CD4-positive, alpha-beta T cell treated with Interleukin-15 for 1 hour (primary cell): ENCODE results near the gene STAU1.
"Not testable (repeated sequence)": the region's sequence is repeated elsewhere in the genome, so short reads cannot be mapped to it uniquely, and the experiment has no call there.

Experiments used
- DNase-seq: peaks from one replicate; pipeline ENCODE4 v3.0.0-alpha.2; 2020

The STAU1 gene, protein sequence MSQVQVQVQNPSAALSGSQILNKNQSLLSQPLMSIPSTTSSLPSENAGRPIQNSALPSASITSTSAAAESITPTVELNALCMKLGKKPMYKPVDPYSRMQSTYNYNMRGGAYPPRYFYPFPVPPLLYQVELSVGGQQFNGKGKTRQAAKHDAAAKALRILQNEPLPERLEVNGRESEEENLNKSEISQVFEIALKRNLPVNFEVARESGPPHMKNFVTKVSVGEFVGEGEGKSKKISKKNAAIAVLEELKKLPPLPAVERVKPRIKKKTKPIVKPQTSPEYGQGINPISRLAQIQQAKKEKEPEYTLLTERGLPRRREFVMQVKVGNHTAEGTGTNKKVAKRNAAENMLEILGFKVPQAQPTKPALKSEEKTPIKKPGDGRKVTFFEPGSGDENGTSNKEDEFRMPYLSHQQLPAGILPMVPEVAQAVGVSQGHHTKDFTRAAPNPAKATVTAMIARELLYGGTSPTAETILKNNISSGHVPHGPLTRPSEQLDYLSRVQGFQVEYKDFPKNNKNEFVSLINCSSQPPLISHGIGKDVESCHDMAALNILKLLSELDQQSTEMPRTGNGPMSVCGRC

DNA sequence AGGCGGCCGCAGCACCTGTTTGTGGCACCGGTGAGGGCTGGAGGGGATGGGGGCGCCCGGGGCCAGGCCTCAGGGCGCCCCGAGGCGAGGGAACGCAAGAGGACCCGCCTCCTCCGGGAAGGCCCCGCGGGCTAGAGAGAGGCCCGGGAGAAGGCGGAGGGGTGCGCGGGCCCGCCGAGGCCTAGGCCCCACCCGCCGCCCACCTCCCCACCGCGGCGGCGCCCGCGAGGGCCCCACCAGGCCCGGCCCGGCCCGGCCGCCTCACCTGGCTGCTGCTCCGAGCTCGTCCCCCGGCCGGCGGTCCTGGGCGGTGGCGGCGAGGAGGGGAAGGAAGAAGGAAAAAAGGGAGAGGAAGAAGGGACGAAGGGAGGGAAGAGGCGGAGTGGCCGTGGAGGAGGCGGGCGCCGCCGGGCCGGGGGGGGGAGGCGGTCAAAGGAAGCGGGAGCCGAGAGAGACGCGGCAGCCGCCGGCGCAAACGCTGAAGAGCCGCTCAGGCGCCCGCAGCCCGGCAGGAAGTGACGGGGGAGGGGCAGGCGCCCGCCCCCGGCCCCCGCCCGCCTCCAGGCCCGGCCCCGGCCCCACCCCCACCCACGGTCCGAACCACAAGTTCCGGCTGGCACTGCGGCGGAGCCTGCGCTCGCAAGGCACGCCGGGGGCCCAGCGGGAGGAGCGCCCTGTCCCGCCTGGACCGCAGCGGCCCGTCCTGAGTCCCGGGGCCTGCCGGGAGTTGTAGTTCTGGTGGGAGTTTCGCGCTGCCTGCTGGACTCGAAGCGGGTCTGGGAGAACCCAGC, at the start of gene STAU1:
TSS of gene STAU1 (minus strand) at position 484 of the 791 bp plus-strand sequence. CDS start 22,133 bp downstream, outside the sequence.
- DNase-seq: peak; percentile 96

DNA sequence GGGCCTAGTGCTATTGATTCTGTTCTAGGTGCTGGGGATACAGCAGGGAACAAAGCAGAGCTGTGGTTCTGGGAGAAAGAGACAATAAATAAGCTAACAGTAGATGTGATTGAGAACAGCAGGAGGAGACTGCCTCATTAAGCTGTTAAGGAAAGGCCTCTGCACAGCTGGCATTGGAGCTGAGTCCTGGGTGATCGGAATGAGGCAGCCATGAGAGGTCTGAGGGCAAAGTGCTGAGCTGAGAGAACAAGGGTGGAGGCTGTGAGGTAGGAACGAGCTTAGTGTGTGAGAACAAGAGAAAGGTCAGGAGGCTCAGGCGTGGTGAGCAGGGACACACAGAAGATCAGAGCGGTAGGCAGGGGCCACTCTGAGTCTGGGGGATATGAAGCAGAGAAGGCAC, 49.4 kb upstream of the STAU1 start:
- no peak for DNase-seq

DNA sequence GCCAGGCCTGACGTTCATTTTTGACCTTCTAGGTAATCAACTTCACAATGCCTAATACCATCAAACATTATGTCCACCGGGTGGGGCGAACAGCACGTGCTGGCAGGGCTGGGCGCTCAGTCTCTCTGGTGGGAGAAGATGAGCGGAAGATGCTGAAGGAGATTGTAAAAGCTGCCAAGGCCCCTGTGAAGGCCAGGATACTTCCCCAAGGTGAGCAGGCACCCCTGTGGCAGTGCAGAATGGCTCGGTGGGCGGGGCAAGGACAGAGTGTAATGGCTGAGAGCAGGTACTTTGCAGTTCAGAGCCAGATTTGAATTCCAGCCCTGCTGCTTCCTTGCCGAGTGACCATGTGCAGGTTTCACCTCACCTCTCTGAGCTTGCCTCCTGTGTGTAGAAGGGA, 48.2 kb upstream of the STAU1 start:
- no peak for DNase-seq

DNA sequence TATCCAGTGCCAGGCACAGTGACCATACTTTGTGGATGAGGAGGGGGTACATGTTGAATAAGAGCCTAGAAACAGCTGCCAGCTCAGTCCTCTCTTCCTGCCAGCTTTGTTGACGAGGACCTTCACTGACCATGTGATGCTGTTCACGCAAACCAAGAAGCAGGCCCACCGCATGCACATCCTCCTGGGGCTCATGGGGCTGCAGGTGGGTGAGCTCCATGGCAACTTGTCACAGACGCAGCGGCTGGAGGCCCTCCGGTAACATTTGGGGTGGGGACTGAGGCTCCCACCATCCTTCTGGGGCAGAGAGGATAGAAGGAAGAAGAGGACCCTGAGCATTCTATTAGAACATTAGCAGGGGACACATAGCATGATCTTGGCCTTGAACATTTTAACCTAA, 46.7 kb upstream of the STAU1 start:
- no peak for DNase-seq

DNA sequence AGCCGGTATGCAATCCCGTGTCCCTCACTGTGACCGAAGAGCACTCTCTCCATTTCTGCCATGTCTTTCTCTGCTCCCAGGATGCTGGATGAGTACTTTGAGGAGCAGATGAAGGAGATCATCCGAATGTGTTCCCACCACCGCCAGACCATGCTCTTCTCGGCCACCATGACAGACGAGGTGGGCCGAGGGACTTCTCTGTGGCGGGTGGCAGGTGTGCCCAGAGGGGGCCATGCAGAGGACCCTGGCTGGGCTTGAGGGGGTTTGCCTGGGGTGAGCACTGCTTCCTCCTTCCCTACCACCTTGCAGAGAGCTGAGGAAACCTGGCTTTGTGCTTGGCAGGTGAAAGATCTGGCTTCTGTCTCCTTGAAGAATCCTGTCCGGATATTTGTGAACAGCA, 45.1 kb upstream of the STAU1 start:
- no peak for DNase-seq

DNA sequence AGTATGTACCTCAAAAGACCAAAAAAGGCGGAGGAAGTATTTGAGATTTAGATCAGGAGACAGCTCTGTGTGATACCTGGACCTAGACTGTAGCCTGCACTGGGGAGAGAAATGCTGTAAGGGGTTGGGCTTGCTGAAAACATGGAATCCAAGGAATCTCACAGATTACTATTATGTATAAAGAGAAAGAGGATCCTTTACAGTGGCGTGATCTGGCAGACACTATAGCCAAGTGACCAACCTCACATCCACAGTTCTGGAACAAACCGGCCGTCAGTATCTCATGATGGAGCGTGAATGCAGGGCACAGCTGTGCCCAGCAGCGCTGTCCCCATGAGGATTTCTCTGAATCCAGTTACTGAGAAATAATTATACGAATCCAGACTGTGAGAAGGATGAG, 43.3 kb upstream of the STAU1 start:
- no peak for DNase-seq

DNA sequence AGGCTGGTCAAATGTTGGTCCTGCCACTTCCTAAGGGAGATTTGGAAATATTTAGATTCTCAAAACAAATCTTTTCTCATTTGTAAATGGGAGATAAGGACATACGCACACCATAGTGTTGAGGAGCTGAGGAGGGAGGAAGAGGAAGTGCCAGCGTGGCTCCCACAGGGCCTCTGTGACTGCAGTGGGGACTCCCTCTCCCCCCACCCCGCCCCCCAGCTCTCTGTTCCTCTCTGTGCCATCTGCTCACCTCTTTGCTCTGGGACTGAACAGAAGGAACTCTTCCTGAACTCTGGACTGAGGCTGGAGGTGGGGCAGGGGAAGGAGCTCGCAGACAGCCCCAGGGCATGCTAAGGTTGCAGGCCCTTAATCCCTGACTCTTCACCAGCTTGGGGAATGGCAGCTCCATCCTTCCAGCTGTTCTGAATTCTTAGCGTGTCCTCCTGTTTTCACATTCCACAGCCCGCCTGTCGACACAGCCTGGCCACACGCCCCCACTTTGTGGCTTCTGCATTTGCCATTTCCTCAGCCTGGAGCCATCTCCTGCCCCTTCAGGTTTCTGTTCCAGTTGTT, 42.5 kb upstream of the STAU1 start:
- DNase-seq: peak; percentile 44

DNA sequence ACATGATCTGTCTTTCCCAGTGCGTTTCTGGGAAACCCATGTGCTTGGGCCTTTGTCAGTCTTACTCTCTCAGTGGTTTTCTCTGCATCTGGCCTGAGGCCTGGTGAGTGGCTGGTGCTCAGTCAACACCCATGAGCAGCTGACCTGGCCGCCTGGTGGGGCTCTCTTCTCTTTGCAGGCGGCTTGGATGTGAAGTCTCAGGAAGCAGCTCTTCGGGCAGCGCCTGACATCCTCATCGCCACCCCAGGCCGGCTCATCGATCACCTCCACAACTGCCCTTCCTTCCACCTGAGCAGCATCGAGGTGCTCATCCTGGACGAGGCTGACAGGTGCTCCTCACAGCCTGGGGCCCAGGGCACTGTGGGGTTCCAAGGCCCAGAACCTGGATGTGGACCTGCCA, 41.9 kb upstream of the STAU1 start:
- DNase-seq: no peak

DNA sequence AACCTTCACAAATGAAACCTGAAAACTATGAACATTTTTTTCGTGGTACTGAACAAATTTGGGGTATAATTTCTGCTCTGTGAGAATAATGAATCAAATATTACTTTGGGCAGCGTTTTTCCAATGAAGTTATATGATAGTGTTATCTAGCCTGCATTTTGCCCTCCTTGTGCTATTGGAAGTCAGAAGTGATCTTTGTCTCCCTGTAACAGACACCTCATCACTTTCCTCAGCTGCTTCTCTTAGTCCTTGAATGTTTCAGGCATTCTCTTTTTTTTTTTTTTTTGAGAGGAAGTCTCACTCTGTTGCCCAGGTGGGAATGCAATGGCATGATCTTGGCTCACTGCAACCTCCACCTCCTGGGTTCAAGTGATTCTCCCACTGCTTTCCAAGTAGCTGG, 41.2 kb upstream of the STAU1 start:
- DNase-seq: no peak

DNA sequence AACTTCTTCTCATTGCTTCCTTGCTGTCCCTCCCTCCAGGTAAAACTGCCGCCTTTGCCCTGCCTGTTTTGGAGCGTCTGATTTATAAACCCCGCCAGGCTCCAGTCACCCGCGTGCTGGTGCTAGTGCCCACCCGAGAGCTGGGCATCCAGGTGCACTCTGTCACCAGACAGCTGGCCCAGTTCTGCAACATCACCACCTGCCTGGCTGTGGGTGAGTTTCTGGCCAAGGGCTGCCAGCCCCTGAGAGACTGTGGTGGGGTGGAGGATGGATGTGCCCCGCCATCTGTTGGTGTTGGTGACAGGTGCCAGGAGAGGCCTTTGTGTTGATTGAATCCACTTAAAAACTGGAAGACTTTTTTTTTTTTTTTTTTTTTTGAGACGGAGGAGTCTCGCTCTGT, 40.5 kb upstream of the STAU1 start:
- DNase-seq: no peak

DNA sequence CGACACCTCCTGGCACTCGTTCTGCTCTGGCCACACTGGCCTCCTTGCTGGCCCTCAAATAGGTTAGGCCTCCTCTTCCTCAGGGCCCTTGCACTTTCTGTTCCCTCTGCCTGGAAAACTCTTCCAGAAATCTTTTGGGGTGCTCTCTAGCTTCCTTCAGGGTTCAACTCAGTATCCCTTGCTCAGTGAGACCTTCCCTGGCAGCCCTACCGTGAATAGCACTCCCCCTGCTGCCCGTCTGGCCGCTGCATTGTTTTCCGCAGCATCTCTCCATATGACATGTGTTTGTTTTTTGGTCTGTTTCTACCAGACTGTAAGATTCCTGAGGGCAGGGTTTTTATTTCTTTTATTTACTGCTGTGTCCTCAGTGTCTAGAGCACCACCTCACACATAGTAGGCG, 37.8 kb upstream of the STAU1 start:
- DNase-seq: no peak

DNA sequence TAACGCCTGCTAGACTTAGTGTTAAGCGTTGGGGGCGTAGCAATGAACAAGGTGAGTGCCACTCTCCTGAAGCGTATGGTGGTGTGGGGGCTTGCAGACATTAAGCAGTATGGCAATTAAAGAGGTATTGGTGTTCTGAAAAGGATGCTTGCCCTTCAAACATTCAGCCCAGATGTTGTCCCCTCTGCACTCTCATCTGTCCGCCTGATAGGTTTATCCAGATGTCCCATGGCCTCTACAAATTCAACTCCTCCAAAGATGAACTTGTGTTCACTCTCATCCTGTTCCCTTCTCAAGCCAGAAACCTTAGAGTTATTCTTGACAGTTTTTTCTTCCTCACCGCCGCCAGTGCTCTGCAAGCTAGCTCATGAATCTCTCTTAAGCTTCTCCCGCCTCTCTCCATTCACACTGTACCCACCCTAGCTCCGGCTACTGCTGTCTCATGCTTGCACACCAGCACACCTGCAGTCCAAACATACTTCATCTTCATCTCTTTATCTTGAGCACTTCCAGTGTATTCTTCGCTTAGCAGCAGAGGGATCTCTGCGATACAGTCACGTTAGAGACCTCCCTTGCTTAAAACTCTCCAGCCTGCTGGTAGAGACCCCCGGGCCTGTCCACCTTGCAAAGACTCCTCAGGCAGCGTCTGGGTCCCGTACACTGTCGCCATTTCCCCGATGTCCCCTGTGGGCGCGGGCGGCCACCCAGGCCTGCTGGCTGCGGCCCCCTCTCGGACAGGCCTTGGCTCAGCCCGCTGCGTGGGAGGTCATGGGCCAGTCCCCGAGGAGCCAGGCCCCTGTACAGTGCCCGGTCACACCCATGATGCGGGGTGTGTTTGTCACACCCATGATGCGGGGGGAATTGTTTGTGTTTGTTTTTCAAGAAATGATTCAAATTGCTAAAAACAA, 32.0 kb upstream of the STAU1 start:
- no peak for DNase-seq

DNA sequence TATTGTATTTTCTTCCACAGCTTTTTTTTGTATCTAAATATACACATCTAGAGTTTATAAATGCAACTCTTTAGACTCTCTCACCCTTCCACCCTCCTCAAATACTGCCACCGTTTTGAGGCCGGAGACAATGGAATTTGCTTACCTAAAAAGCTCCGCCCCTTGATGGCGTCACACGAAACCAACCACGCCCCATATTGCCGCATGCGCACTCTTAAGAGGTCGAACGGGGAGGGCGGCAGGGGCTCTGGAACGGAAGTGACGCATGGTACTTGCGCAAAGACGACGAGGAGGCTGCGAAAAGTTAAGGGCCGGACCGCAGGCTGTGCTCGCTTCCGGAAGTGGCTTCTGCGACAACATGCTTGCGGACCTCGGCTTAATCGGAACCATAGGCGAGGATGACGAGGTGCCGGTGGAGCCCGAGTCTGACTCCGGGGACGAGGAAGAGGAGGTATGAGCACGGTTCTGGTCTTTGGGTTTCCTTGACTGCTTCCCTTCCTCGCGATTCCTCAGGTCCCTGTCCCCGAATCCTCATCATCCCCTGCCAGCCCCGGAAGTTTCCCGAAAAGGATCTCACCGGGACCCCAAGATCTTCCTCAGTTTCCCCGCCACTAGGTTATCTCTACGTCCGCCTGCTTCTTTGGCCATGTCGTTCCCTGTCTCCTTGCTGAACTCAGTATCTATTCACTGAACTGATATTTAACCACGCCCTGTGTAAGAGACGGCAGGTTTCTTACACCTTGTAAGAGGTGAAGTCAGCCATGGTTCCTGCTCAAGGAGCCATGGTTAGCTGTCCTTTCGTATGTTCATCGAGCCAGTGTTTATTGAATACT, 31.2 kb upstream of the STAU1 start, which contains the start of gene DDX27:
TSS of gene DDX27 (plus strand) at position 326 of the 833 bp plus-strand sequence. CDS start at position 359, 33 bp downstream.
- DNase-seq: peak; percentile 98

DNA sequence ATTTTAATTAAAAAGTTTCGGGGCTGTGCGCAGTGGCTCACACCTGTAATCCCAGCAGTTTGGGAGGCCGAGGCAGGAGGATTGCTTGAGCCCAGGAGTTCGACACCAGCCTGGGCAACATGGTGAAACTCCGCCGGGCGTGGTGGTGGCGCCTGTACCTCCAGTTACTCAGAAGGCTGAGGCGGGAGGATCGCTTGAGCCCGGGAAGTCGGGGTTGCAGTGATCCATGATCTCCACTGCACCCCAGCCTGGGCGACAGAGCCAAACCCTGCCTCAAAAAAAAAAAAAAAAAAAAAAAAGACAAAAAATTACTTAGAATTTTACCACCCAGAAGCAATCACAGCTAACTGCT, 30.6 kb upstream of the STAU1 start:
- not testable (repeated sequence) for DNase-seq

DNA sequence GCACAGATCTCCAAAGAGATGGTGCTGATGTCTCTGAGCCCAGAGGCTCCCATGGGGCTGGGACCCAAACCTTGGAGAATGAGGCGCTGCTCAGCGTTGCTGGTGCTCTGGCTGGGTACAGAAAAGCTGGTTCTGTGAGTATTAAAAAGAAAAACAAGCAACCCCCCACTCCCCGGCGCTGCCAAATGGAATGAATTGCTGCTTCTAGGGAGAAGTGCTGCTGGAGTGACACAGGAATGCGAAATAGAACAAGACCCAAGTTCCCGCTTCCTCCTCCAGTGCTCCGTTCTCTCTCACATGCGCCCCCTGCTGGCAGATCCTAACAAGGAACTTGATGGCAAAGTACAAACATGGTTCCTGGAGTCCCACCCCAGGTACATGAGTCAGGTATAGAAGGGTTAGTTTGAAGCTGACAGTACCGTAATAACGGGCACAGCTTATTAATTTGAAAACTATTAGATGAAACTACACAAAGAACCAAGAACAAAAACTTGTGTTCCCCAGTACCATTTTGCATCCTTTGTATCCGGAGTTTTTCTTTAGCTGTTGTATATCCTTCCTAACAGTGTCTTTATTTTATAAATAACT, 29.0 kb upstream of the STAU1 start:
- DNase-seq: peak; percentile 86

DNA sequence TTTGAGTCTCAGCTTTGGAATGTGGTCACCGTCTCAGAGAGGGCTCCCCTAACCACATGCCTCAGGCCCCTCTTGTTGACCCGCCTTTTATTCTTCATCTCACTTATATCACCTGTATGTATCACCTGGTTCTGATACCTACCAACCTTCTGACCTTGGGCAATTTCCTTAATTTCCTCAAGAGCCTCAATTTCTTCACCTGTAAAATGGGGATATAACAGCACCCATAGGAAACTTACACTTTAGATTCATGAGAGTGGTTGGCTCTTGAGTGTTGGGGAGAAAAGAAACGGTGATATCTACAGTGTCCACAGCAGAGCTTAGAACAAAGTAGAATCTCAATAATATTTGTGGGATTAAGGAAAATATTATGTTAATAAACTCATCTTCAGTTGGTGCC, 27.1 kb upstream of the STAU1 start:
- no peak for DNase-seq

DNA sequence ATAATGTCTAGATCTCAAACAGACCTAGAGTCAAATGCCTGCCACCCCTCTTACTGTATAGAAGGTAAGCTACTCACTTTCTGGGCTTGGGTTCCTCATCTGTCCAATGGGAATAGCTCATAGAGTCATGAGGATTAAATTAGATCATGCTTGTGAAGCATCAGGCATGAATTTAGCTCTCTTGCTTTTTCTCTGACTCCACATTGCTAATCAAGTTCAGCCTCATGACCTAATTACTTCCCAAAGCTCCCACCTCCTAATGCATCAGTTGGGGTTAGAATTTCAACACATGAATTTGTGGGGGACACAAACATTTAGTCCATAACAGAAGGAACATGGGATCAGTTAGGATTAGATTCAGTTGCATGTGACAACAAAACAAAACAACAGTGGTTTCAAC, 26.4 kb upstream of the STAU1 start:
- DNase-seq: no peak

DNA sequence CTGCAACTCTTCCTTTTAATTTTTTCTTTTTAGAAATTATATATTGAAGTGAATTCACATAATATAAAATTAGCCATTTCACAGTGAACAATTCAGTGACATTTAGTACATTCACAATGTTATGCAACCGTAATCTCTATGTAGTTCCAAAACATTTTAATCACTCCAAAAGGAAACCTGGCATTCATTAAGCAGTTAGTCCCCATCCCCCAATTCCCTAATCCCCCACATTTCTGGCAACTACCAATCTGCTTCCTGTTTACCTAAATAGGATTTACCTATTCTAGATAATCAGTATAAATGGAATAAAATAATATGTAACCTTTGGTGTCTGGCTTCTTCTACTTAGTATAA, 22.6 kb upstream of the STAU1 start:
- DNase-seq: no peak

DNA sequence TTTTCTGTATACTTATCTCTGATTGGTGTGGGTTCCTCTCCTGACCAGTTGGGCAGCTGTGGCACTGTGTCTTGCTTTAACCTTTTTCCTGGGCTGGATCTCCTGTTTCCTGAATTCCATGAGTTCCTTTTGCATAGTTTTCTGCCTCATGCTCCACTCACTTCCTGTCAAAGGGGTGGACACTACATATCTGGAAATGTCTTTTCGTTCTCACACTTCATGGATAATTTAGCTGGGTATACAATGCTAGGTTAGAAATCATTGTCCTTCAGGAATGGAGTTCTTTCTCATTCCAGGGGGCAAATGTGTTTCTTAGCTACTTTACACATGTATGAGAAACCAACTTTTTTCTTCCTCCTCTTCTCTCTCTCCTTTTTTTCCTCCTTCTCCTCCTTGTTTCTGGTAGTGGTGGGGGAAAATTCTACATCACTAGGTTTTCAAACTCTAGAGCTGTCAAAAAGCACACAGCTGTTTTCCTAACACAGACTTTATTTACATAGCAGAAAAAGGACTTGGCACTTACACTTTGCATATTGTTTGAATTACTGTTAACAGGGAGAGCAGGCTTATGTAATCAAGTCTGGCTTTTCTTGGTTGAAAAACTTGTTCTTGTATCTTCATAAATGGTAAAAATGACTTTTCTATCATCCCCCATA, 22.1 kb upstream of the STAU1 start:
- DNase-seq: no peak

DNA sequence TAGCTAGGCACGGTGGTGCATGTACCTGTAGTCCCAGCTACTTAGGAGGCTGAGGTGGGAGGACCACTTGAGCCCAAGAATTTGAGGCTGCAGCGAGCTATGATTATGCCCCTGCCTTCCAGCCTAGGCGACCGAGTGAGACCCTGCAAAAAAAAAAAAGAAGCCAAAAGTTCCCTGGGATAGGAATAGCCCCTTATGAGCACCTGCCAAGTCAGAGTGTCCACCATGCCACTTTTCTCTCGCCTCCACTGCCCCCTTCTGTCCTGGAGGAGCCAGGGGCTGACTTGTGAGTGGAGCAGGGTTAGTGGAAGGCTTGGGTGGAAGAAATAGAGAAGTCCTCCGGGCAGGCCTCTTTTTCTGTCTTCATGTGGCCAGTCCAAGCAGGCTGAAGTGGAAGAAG, 18.9 kb upstream of the STAU1 start:
- no peak for DNase-seq

DNA sequence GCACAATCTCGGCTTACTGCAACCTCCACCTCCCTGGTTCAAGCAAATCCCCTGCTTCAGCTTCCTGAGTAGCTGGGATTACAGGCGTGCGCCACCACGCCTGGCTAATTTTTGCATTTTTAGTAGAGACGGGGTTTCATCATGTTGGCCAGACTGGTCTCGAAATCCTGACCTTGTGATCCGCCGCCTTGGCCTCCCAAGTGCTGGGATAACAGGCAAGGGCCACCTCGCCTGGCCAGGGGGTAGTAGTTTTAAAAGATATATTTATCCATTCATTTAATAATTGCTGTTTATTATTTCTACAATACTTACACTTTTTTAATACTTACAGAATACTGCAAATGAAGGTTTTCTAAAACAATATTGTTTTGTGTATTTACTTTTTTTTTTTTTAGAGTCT, 15.6 kb upstream of the STAU1 start:
- DNase-seq: no peak
